Gastroesophageal sphincter (tissue), 4 donors: ENCODE measurements around the gene TEC. TPM values are rescaled to one million over a fixed set of nuclear protein-coding genes. Genes with fewer than 3 reads are reported as not detected.

Experiments
- ATAC-seq: fragments of 150-250 bp; one replicate; pipeline ENCODE4 v1.9.1; 2016; ENCODE audit warnings: mild to moderate bottlenecking, moderate library complexity
- H3K27ac ChIP-seq, 4 donors: fragments of 200-600 bp; sonication (generic) in 3 of 4; 1 replicate in 3 of 4; 2 replicates in 1 of 4; pipeline ENCODE4 v1.5.1; 2016 to 2019
- H3K27me3 ChIP-seq: fragments of 200-600 bp; sonication (generic); one replicate; pipeline ENCODE4 v1.5.1; 2019
- H3K36me3 ChIP-seq, 2 donors: fragments of 200-600 bp; sonication (generic); one replicate each; pipeline ENCODE4 v1.5.1; 2019; ENCODE audit warnings: control low read depth in 1 of 2
- H3K4me1 ChIP-seq, 3 donors: fragments of 200-600 bp; sonication (generic); 1 replicate in 2 of 3; 2 replicates in 1 of 3; pipeline ENCODE4 v1.5.1; 2016 to 2019; ENCODE audit warnings: control low read depth in 2 of 3
- H3K4me3 ChIP-seq, 2 donors: fragments of 200-600 bp; sonication (generic); one replicate each; pipeline ENCODE4 v1.5.1; 2019; ENCODE audit warnings: mild to moderate bottlenecking in 1 of 2, moderate library complexity in 1 of 2
- H3K9me3 ChIP-seq, 3 donors: fragments of 200-600 bp; sonication (generic); one replicate each; pipeline ENCODE4 v1.5.1; 2017 to 2019; ENCODE audit warnings: control low read depth in 2 of 3
- EP300 ChIP-seq: sonication (generic); formaldehyde crosslinking; IDR thresholded peaks from one replicate; pipeline ENCODE4 v1.6.1; 2017; ENCODE audit warnings: antibody characterized with exemption, mild to moderate bottlenecking
- POLR2A ChIP-seq, 2 donors: fragments of 450-650 bp; IDR thresholded peaks; one replicate each; pipeline ENCODE4 v1.6.1; 2017; ENCODE audit warnings: antibody characterized with exemption in 2 of 2, mild to moderate bottlenecking in 2 of 2, moderate library complexity in 1 of 2
- POLR2AphosphoS5 ChIP-seq: sonication (generic); formaldehyde crosslinking; IDR thresholded peaks from one replicate; pipeline ENCODE4 v1.6.1; 2017; ENCODE audit warnings: antibody characterized with exemption
- WGBS, 2 donors: methylation state at CpG; one replicate each; pipeline ENCODE4 v1.1.5; 2018; ENCODE audit warnings: low coverage in 1 of 2; 5-methylcytosine and 5-hydroxymethylcytosine counted together
- total RNA-seq, 4 donors: library from RNA; depleted of rRNA; stranded (reverse); fragments of >200 nt; gene quantifications; one replicate each; pipeline ENCODE4 v1.1.0, GENCODE V29; 2016
- TF ChIP-seq, protein P1 (sequence below), 4 experiments: fragments of 200-600 bp in 2 of 4; fragments of 450-650 bp in 2 of 4; sonication (generic) in 1 of 4; IDR thresholded peaks; one replicate each; pipeline ENCODE4 v1.5.1; 2017 to 2019; ENCODE audit warnings: antibody characterized with exemption in 4 of 4, mild to moderate bottlenecking in 2 of 4, moderate library complexity in 2 of 4

Gene TEC
- total RNA-seq, 4 donors from 2014 or later = 1.9 to 6.5 (median 3.1) TPM

DNA sequence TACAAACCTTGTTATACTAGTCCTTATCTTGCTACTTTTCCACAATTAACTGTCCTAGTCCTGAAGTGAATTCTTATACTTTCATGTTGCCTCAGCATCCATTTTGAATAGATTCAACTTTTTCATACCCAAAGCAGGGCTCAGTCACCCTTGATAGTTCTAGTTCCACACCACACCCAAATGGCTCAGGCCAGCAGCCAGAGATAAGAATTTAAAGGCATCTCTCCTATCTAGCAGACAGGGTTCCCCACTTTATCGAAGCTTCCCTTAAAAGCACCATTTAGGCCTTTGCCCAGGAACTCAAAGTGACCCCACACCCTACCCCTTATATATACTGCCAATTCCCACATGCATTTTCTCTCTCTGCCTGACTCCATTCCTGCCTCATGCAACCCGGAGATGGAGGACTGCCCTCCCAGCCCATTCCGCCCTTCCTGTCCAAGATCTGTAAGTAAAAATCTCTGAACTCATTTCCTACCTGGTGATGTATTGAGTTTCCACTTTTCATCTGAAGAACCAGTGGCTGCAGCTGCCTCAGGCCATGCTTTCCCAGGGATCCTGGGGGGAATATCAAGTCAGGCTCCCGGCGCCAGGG lies 71.9 kb downstream of the TEC start:
- TF ChIP-seq, protein P1, sequence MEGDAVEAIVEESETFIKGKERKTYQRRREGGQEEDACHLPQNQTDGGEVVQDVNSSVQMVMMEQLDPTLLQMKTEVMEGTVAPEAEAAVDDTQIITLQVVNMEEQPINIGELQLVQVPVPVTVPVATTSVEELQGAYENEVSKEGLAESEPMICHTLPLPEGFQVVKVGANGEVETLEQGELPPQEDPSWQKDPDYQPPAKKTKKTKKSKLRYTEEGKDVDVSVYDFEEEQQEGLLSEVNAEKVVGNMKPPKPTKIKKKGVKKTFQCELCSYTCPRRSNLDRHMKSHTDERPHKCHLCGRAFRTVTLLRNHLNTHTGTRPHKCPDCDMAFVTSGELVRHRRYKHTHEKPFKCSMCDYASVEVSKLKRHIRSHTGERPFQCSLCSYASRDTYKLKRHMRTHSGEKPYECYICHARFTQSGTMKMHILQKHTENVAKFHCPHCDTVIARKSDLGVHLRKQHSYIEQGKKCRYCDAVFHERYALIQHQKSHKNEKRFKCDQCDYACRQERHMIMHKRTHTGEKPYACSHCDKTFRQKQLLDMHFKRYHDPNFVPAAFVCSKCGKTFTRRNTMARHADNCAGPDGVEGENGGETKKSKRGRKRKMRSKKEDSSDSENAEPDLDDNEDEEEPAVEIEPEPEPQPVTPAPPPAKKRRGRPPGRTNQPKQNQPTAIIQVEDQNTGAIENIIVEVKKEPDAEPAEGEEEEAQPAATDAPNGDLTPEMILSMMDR (IDR thresholded peaks at IDR 0.05) = no peak
- no peak for TF ChIP-seq EP300
- no peak for TF ChIP-seq POLR2AphosphoS5
- TF ChIP-seq POLR2A (IDR thresholded peaks at IDR 0.05) = no peak
- H3K27ac ChIP-seq = no peak overlapping the region
- no peak overlapping the region for H3K4me3 ChIP-seq
- H3K4me1 ChIP-seq = peaks cover 0 to 11% (median 3%) of the 10 kb centered on the region in 3 donors
- 59% methylated on average over 3 of the region's 5 CpGs; no CpG with 5 or more reads in 1 of the 2 donors for WGBS, 2 donors
- no peaks in the 10 kb centered on the region for H3K36me3 ChIP-seq
- H3K27me3 ChIP-seq = no peaks in the 10 kb centered on the region
- no peak for ATAC-seq
- no peaks in the 10 kb centered on the region for H3K9me3 ChIP-seq

GRCh38 chr4:48196758-48197504 lies 72.7 kb downstream of the TEC start:
- H3K4me3 ChIP-seq = no peak overlapping the region
- TF ChIP-seq, protein P1 (IDR thresholded peaks at IDR 0.05) = no peak
- TF ChIP-seq POLR2AphosphoS5 (no peak), POLR2A (IDR thresholded peaks at IDR 0.05) (no peak), EP300 (no peak)
- H3K27ac ChIP-seq = no peak overlapping the region
- H3K27me3 ChIP-seq = no peaks in the 10 kb centered on the region
- WGBS, 2 donors = 59 to 68% methylated on average over 9 of the region's 9 CpGs
- no peaks in the 10 kb centered on the region for H3K9me3 ChIP-seq
- H3K36me3 ChIP-seq = no peaks in the 10 kb centered on the region
- H3K4me1 ChIP-seq = peaks cover 0 to 11% (median 3%) of the 10 kb centered on the region in 3 donors
- no peak for ATAC-seq

DNA sequence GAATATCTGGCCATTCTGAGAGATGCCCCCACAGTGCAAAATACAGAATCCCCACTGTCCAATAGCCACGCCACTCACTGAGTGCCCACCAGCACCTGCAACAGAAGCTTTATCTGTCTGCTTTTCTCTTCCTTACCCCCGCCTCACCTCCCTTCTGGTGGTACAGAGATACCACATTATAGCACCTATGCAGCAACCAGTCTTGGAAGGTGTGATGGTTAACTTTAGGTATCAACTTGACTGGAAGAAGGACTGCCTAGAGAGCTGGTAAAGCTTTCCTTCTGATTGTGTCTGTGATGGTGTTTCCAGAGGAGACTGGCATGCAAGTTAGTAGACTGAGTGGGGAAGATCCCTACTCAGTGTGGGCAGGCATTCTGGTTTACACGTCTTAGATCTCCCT lies 73.8 kb downstream of the TEC start:
- WGBS, 2 donors = 71 to 93% methylated on average over 2 to 3 of the region's 3 CpGs

DNA sequence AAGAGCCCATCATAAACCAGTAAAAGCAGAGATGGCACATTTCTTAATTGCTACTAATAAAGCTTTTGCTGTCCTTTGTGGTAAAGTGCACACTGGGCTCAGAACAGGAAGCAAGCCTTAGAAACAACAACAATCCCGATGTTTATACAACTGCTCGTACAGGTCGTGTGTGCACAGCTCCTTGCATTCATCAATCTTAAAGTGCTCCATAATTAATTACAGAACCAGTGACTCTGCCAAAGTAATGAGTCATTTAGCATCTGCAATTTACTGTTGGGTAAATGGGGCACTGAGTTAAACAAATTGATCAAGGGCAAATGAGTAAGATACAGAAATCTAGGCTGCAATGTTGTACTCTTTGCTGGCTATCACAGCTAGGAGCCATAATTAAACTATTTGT lies 74.3 kb downstream of the TEC start:
- Histone ChIP-seq H3K27ac (no peak overlapping the region), H3K4me3 (no peak overlapping the region), H3K36me3 (no peaks in the 10 kb centered on the region), H3K27me3 (no peaks in the 10 kb centered on the region), H3K4me1 (peaks cover 0 to 11% (median 3%) of the 10 kb centered on the region in 3 donors), H3K9me3 (no peaks in the 10 kb centered on the region)
- no peak for ATAC-seq
- TF ChIP-seq POLR2AphosphoS5 = peak; percentile 6
- no peak for TF ChIP-seq POLR2A (IDR thresholded peaks at IDR 0.05)
- 0 to 12% methylated on average over 2 to 3 of the region's 3 CpGs for WGBS, 2 donors

More for the DNA sequence above, 73.8 kb downstream of the TEC start:
- Histone ChIP-seq H3K36me3 (no peaks in the 10 kb centered on the region), H3K4me1 (peaks cover 0 to 11% (median 3%) of the 10 kb centered on the region in 3 donors), H3K4me3 (no peak overlapping the region), H3K27ac (no peak overlapping the region), H3K9me3 (no peaks in the 10 kb centered on the region), H3K27me3 (no peaks in the 10 kb centered on the region)
- TF ChIP-seq POLR2AphosphoS5 (no peak), POLR2A (IDR thresholded peaks at IDR 0.05) (no peak), EP300 (no peak)
- TF ChIP-seq, protein P1 (IDR thresholded peaks at IDR 0.05) = no peak
- no peak for ATAC-seq

DNA sequence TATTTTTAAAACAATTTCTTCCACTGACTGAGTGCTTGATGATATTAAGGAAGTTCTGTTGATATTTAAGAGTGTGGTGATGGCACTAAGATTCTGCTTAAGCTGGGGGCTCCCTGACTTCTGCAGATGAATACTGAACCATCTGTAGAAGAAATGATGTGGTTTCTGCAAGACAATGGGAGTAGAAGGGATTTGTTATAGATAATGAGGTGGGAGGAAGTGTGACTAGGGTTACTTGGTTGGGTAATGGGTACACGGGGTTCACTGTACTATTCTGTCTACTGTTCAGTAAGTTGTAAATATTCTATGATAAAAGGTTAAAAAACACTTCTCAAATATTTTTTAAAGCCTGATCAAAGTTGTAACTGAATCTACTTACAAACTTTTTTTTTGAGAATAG lies 74.7 kb downstream of the TEC start:
- ATAC-seq = no peak
- Histone ChIP-seq H3K27ac (no peak overlapping the region), H3K4me1 (peaks cover 0 to 11% (median 3%) of the 10 kb centered on the region in 3 donors), H3K27me3 (no peaks in the 10 kb centered on the region), H3K4me3 (no peak overlapping the region), H3K9me3 (no peaks in the 10 kb centered on the region), H3K36me3 (no peaks in the 10 kb centered on the region)
- TF ChIP-seq EP300 (no peak), POLR2A (IDR thresholded peaks at IDR 0.05) (no peak)
- TF ChIP-seq, protein P1 (IDR thresholded peaks at IDR 0.05) = no peak
- WGBS, 2 donors = 32 to 67% methylated on average over 1 of the region's 1 CpG
